Fibroblast of lung (primary cell): ENCODE data around the gene ELAVL1.

ENCODE experiments used
- CTCF ChIP-seq, 2 donors: IDR thresholded peaks in 1 of 2; conservative IDR thresholded peaks in 1 of 2; 1 replicate in 1 of 2; 2 replicates in 1 of 2; pipeline ENCODE4 v1.5.1; 2011 to 2012; ENCODE audit warnings: low read length in 2 of 2, control low read depth in 1 of 2, inconsistent platforms in 1 of 2, low read depth in 1 of 2, mild to moderate bottlenecking in 1 of 2
- EZH2 ChIP-seq: IDR thresholded peaks from 2 replicates; pipeline ENCODE4 v1.5.1; 2012; ENCODE audit warnings: low read length, control low read depth, mild to moderate bottlenecking; ENCODE audit errors: missing control alignments

DNA sequence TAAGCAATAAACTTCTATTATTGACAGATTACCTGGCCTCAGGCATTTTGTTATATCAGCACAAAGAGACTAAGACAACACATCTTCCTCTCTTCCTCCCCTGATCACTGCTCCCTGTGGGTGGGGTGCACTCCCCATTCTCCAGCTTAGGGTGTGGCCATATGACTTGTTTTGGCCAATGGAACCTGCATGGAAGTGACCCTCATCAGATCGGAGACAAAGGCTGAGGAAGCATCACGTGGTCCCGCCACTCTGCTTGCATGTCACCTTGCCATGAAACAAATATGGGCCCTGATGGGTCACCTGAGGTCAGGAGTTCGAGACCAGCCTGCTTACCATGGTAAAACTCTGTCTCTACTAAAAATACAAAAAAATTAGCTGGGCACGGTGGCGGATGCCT lies 33.4 kb upstream of the ELAVL1 start:
- TF ChIP-seq EZH2 (no peak), CTCF (conservative IDR thresholded peaks at IDR 0.05 in 1 of 2, IDR thresholded peaks at IDR 0.05 in 1 of 2; ENCODE audit: low read depth in 1 of 2, low read length in 2 of 2) (no peak)
